ENCODE data around the gene SLC38A2.
"Not testable (repeated sequence)": the region's sequence is repeated elsewhere in the genome, so short reads cannot be mapped to it uniquely, and the experiment has no call there.

Gene SLC38A2

GRCh38 chr12:46360908-46361666 is 11.5 kb downstream of the SLC38A2 start:
- DNase-seq (ENCODE audit: low read depth in 2 of 2): no peak

- no peak for DNase-seq (ENCODE audit: low read depth in 2 of 2)
These were observed 12.2 kb downstream of the SLC38A2 start for GRCh38 chr12:46360370-46360769.

- no peak for DNase-seq (ENCODE audit: low read depth in 2 of 2)
These were observed 12.8 kb downstream of the SLC38A2 start for GRCh38 chr12:46359667-46360280.

GRCh38 chr12:46358791-46359666 is 13.5 kb downstream of the SLC38A2 start:
- DNase-seq (ENCODE audit: low read depth in 2 of 2): no peak

- DNase-seq (ENCODE audit: low read depth in 2 of 2): no peak
These were observed 14.3 kb downstream of the SLC38A2 start for GRCh38 chr12:46358325-46358700.

- no peak for DNase-seq (ENCODE audit: low read depth in 2 of 2)
These were observed 14.9 kb downstream of the SLC38A2 start for GRCh38 chr12:46357438-46358324.

GRCh38 chr12:46356655-46357437 is 15.7 kb downstream of the SLC38A2 start:
- no peak for DNase-seq (ENCODE audit: low read depth in 2 of 2)

- DNase-seq (ENCODE audit: low read depth in 2 of 2): no peak
These were observed 17.8 kb downstream of the SLC38A2 start for GRCh38 chr12:46354802-46355199.

- no peak for DNase-seq (ENCODE audit: low read depth in 2 of 2)
These were observed 18.3 kb downstream of the SLC38A2 start for GRCh38 chr12:46354111-46354801.

GRCh38 chr12:46351886-46352650 is 20.5 kb downstream of the SLC38A2 start:
- no peak for DNase-seq (ENCODE audit: low read depth in 2 of 2)

GRCh38 chr12:46351138-46351537 is 21.4 kb downstream of the SLC38A2 start:
- no peak for DNase-seq (ENCODE audit: low read depth in 2 of 2)

GRCh38 chr12:46349253-46349652 is 23.3 kb downstream of the SLC38A2 start:
- DNase-seq (ENCODE audit: low read depth in 2 of 2): no peak

- no peak for DNase-seq (ENCODE audit: low read depth in 2 of 2)
These were observed 29.3 kb downstream of the SLC38A2 start for GRCh38 chr12:46343118-46343852.

GRCh38 chr12:46342562-46343033 is 30.0 kb downstream of the SLC38A2 start:
- no peak for DNase-seq (ENCODE audit: low read depth in 2 of 2)

- no peak for DNase-seq (ENCODE audit: low read depth in 2 of 2)
These were observed 33.5 kb downstream of the SLC38A2 start for GRCh38 chr12:46339051-46339450.

- DNase-seq (ENCODE audit: low read depth in 2 of 2): no peak
These were observed 40.3 kb downstream of the SLC38A2 start for GRCh38 chr12:46332260-46332659.

- DNase-seq (ENCODE audit: low read depth in 2 of 2): not testable (repeated sequence)
These were observed 47.5 kb downstream of the SLC38A2 start for GRCh38 chr12:46325075-46325474.

- DNase-seq (ENCODE audit: low read depth in 2 of 2): no peak
These were observed 51.8 kb downstream of the SLC38A2 start for GRCh38 chr12:46320731-46321130.
